HL-60 (cell line): ENCODE data around the gene ESPN.

Source experiments
- CTCF ChIP-seq: IDR thresholded peaks from one replicate; pipeline ENCODE4 v1.5.1; 2011; ENCODE audit warnings: low read length, control low read depth, inconsistent platforms; ENCODE audit not compliant: insufficient read depth
- GABPA ChIP-seq: IDR thresholded peaks from 2 replicates; pipeline ENCODE4 v1.6.1; 2012; ENCODE audit warnings: low read depth
- POLR2AphosphoS5 ChIP-seq: IDR thresholded peaks from 2 replicates; pipeline ENCODE4 v1.6.1; 2012; ENCODE audit warnings: low read depth

GRCh38 chr1:6396998-6397397 is 27.6 kb upstream of the ESPN start:
- TF ChIP-seq POLR2AphosphoS5 (no peak), CTCF (no peak), GABPA (no peak)
